HG03175 (cell line): Measurements from ENCODE around the gene ARFRP1.
"Not testable (repeated sequence)": the region's sequence is repeated elsewhere in the genome, so short reads cannot be mapped to it uniquely, and the experiment has no call there.

Experiments used
- ATAC-seq: cut with Tn5 transposase; IDR thresholded peaks from one replicate; pipeline ENCODE4 v1.9.1; 2021; ENCODE audit warnings: mild to moderate bottlenecking, moderate library complexity; ENCODE audit not compliant: unreplicated experiment

ARFRP1 gene

DNA sequence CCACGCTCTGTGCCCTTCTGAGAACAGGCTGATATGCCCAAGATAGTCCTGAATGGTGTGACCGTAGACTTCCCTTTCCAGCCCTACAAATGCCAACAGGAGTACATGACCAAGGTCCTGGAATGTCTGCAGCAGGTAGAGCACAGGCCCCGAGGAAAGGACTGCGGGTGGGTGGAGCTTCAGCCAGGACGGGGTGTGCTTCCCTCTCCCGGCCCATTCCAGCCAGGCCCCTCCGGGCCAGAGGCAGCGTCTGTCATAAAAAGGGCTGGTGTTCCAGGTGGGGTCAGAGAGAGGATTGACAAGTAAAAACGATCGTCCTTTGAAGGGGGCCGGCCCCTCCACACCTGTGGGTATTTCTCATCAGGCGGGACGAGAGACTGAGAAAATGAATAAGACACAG is 48.4 kb downstream of the ARFRP1 start:
- ATAC-seq: no peak

DNA sequence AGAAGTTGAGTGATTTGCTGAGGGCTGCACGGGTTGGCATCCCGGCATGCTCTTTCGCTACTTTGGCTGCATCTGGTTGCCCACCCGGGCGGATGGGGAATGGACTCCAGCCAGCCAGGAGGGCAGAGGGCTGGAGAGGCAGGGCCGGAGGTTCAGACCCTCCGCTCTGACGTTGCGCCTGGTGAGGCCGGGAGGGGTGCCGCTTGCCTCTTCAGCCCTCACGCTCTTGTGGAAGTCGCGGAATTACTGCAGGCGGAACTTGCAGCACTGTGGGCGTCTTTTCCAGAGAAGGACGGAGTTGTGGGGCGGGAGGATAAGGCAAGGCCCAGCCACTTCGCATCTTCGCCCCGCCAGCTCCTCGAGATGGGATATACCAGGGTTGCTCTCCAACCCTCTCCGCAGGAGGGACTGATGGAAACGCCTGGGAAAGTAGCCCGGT is 49.0 kb downstream of the ARFRP1 start:
- peak; percentile 22 for ATAC-seq

DNA sequence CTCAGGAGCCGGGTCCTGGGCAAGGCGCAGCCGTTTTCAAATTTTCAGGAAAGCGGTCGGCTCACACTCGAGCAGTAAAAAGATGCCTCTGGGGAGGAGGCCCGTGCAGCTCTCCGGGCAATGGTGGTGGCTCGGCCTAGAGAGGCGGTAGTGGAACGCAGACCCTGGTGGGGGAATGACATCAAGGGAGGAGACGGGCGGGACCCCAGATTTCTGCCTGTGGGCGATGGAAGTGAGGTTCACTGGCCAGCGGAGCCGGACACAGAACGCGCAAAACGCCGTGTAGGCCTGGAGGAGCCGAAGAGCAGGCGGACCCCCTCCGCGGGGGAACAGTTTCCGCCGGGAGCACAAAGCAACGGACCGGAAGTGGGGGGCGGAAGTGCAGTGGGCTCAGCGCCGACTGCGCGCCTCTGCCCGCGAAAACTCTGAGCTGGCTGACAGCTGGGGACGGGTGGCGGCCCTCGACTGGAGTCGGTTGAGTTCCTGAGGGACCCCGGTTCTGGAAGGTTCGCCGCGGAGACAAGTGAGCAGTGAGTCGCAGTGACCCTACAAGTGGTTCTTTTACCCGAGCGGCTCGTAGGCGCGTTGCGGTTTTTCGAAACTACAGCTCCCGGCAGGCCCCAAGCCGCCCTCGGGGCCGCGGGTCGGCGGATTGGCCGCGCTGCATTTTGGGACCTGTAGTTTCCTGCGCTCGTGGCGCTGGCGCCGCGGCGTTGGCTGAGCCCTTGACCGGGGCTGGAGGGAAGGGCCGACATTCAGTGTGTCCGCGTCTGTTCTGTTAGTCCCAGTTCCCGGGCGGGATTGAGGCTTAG is 49.6 kb downstream of the ARFRP1 start, which contains the start of gene RTEL1:
Gene RTEL1, plus strand, starts transcription at position 376 of the 812 bp plus-strand sequence. CDS start 1,091 bp downstream, outside the sequence.
- ATAC-seq: peak; percentile 82

DNA sequence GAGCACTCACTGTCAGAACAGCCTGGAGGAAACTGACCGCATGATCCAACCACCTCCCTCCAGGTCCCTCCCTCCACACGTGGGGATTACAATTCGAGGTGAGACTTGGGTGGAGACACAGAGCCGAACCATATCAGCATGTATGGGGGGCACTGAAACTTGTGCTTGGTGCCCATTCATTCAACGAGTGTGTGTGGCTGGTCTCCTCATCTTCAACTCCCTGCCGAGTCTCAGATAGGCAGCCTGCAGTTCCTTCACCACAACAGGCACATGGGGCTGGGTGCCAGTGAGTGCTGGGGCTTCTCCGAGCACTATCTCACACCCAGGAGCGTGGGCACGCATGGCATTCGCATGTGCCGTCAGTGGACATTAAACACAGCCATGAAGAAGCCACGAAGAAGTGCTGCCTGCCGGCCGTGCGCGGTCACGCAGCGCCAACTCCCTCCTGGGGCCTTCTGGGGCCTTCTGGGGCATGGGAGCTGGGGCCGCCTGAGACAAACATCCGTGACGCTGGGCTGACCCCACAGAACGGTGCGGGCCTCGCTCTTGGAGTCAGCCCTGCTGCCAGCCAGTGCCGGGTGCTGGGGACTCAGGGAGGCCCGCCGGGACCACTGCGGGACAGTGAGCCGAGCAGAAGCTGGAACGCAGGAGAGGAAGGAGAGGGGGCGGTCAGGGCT is 50.4 kb downstream of the ARFRP1 start:
- ATAC-seq: peak; percentile 4

DNA sequence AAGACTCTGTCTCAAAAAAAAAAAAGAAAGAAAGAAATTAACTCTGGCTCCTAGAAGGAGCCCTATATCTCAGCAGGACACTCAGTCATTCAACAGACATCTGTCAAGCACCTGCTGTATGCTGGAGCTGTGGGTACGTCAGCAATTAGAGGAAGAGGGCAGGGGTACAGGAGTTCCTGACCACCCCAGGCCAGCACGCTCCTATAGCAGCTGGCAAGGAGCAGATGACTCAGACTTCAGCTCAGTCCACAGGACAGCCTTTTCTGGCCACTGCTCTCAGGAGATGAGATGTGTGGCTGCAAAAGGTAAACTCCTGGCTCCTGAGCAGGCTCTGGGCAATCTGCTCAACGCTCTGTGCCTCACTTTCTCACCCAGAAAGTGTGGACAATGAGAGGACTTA is 51.3 kb downstream of the ARFRP1 start:
- ATAC-seq: no peak

DNA sequence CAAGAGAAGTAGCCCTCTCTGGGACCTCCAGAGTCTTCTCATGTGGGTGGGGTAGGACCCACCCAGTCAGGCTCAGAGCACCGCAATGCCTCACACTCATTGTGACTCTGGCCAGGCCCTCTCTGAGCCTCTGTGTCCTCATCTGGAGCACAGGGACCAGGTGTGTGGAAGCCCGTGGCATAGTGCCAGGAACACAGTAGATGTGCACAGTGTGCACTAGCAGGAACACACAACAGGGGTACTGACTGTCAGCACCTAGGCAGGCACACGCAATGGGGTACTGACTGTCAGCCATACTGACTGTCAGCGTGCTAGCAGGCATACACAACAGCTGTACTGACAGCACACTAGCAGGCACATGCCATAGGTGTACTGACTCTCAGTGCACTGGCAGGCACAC is 52.5 kb downstream of the ARFRP1 start:
- no peak for ATAC-seq

DNA sequence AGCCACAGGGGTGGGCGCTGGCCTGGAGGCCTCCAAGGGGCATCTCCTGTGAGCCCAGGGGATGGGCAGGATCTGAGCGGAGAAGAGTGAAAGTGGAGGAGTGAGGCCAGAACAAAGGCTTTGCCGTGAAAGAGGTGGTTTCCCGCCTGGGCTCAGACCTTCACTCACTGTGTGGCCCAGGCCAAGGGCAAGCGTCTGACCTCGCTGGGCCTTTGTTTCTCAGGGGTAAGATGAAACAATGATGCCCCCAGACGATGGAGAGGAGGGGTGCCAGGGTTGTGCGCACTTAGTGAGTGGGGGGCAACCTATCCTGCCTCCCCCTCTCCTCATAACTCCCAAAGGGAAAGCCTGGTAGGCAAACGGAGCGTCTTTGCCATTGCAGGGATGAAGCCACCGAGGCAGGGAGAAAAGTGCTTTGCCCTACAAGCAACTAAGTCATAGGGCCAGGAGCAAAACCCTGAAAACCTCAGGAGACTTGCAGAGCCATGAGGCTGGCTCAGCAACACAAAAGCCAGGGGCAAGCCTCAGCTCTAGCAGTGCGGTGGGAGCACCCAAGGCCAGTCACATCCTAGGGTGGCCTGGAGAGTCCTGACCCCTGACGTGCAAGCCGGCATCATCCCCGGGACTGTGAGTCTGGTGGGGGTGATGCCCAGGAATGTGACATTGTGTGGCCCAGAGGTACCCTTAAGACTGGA is 53.7 kb downstream of the ARFRP1 start:
- no peak for ATAC-seq

DNA sequence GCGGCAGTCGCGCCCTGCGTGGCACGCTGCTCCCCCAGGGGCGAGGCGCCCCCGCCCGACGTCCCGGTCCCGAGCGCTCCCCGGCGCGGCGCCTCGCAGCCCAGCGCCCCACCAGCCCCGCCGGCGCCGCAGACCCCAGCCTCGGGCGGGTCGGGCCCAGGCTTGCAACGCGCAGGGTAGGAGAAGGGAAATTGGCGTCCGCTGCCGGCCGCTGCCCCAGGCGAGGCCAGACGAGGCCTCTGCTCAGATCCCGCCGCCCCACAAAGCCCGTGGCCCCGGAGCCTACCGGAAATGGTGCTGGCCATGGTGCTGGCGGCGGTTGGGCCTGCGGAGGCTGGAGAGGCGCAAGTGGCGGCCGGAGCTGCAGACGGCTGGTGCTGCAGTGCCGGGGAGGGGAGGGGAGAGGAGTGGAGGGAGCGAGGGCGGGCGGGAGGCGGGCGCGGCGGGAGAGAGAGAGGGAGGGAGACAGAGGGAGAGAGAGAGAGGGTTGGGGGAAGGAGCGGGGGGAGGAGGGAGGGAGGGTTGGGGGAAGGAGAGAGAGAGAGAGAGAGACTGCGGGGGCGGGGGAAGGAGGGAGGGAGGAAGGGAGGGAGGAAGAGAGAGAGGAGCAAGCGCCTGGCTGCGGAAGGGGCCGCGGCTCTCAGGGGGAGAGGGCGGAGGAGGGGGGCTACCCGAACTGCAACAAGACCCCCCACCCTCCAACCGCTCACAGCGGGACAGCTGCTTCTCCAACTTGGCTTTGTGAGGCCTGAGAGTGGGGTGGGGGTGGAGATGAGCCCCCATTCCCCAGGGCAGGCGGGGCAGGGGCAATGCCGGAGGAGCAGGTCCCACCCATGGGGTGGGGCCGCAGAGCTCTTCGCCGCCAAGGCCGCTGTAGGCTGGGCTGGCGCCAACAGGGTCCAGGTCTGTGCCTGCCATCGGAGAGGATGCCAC is 54.5 kb downstream of the ARFRP1 start, which contains the start of gene STMN3:
Gene STMN3, minus strand, starts transcription at position 384 of the 933 bp plus-strand sequence. Its CDS starts 79 bp downstream, at position 305.
- ATAC-seq: no peak

DNA sequence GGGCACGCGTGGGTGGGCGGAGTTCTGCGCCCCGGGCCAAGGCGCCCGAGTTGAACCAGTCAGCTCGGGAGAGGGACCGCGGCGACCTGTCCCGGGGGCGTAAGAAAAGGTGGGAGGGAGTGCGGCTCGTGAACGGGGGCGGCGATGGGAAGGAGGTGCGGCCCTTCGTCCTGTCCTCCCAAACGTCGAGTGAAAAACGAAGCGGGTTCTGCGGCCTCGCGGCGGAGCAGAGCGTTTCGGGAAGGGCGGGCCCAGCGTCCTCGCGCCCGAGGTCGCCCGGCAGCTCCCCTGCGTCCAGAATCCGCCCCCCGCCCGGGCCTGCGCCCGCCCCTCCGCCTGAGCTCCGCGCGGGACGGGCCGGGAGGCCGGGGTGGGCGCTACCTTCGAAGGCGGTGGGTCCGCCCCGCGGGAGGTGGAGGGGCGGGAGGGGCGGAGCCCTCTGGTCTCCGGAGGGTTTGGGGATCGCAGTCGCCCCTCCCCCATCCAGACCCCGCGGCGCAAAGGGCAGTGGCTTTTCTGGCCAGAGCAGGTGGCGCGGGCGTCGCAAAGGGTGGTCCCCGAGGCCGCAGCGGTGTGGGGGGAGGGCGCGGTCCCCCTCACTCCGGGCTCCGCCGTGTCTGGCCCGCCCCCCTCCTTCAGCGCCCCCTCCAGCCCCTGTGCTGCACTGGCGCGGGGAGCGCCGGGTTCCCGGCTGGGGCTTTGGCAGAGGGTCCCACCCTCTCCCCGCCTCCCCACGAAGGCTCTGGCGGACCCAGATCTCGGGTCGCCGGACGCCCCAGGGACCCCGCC is 55.4 kb downstream of the ARFRP1 start:
- ATAC-seq: no peak

DNA sequence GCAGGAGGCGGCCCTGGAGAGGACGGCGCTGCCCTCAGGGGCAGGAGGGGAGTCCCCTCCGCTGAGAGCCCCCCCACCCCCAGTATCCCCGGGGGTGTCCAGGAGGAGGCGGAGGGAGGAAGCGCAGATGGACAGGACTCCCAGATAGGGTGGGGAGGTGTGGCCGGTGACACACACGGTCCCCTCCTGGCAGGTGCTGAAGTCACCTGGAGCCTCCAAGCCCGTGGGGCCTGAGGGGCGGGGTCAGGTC is 55.9 kb downstream of the ARFRP1 start:
- no peak for ATAC-seq

DNA sequence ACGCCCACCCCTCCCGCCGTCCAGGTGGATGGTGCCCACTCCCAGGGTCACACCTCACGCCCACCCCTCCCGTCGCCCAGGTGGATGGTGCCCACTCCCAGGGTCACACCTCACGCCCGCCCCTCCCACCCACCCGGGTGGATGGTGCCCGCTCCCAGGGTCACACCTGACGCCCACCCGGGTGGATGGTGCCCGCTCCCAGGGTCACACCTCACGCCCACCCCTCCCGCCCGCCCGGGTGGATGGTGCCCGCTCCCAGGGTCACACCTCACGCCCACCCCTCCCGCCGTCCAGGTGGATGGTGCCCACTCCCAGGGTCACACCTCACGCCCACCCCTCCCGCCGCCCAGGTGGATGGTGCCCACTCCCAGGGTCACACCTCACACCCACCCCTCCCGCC is 57.3 kb downstream of the ARFRP1 start:
- not testable (repeated sequence) for ATAC-seq

DNA sequence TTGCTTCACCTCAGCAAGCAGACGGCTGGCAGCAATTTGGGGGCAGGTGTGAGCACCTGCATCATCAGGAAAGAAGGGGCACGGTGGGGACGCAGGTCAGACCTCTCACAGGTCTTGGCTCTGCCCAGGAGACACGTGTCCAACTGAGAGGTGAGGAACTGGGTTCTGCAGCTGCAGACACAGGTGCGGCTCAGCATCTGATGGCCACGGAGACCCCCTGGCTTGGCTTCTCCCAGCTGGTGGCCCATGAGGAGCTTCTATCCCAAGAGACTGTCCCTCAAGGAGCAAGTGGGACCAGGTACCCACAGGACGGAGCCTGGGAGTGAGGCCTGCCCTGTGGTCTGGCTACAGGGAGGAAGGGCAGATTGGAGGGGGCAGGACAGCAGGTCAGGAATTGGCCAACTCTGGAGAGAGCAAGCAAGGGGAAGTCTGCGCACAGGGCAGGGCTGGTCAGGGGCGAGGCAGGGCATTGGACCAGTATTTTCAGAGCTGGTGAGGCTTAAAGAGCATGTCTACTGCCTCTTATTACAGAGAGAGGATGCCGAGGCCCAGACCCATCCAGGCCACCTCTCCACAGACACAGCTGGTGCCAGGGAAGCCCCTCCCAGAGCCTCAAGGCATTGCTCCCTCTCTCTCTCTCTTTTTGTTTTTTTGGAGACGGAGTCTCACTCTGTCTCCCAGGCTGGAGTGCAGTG is 58.7 kb downstream of the ARFRP1 start:
- no peak for ATAC-seq
